Osteoblast (primary cell): ENCODE measurements around the gene C1RL. TPM values are rescaled to one million over a fixed set of nuclear protein-coding genes. Genes with fewer than 3 reads are reported as not detected.
A peak's percentile ranks its signal among the peaks of the same experiment; 100 is the strongest.

Source experiments
- DNase-seq: peaks from one replicate; pipeline ENCODE4 v3.0.0; 2011; ENCODE audit warnings: low spot score, mixed read lengths; ENCODE audit not compliant: insufficient read length; ENCODE audit errors: missing footprints
- H2AFZ ChIP-seq: 2 replicates; pipeline ENCODE4 v1.6.0; 2011; ENCODE audit warnings: mild to moderate bottlenecking, low read length
- H3K27ac ChIP-seq: 2 replicates; pipeline ENCODE4 v1.5.1; 2011; ENCODE audit warnings: mild to moderate bottlenecking, low read depth, low read length, moderate library complexity
- H3K27me3 ChIP-seq: 2 replicates; pipeline ENCODE4 v1.6.0; 2012; ENCODE audit warnings: mild to moderate bottlenecking, control low read depth, inconsistent platforms, low read length, moderate library complexity; ENCODE audit not compliant: insufficient read depth
- H3K36me3 ChIP-seq: 2 replicates; pipeline ENCODE4 v1.5.1; 2011; ENCODE audit warnings: mild to moderate bottlenecking, low read length, control low read depth, moderate library complexity; ENCODE audit not compliant: insufficient read depth
- H3K4me1 ChIP-seq: 2 replicates; pipeline ENCODE4 v1.5.1; 2011; ENCODE audit warnings: mild to moderate bottlenecking, low read length, control low read depth, moderate library complexity; ENCODE audit not compliant: insufficient read depth
- H3K4me2 ChIP-seq: 2 replicates; pipeline ENCODE4 v1.6.0; 2011; ENCODE audit warnings: mild to moderate bottlenecking, low read length; ENCODE audit not compliant: insufficient read depth
- H3K4me3 ChIP-seq: fragments of 200-600 bp; sonication (generic); 3 replicates; pipeline ENCODE4 v1.5.1; 2012; ENCODE audit warnings: mild to moderate bottlenecking, low read length, inconsistent platforms; ENCODE audit not compliant: insufficient read depth
- H3K79me2 ChIP-seq: 2 replicates; pipeline ENCODE4 v1.6.0; 2012; ENCODE audit warnings: mild to moderate bottlenecking, low read length, control low read depth, inconsistent platforms; ENCODE audit not compliant: insufficient read depth
- H3K9me3 ChIP-seq: 2 replicates; pipeline ENCODE4 v1.5.1; 2011; ENCODE audit warnings: low read depth, low read length, control low read depth
- H4K20me1 ChIP-seq: 2 replicates; pipeline ENCODE4 v1.6.0; 2012; ENCODE audit warnings: mild to moderate bottlenecking, low read length, control low read depth; ENCODE audit not compliant: insufficient read depth
- total RNA-seq: library from RNA; depleted of rRNA; stranded (reverse); fragments of >200 nt; gene quantifications from 2 replicates; pipeline ENCODE4 v1.2.3, GENCODE V29; 2012
- TF ChIP-seq, protein P1 (sequence below): IDR thresholded peaks from 2 replicates; pipeline ENCODE4 v1.5.1; 2011; ENCODE audit warnings: mild to moderate bottlenecking, low read depth, low read length, moderate library complexity; ENCODE audit errors: extremely low read depth

C1RL gene
- total RNA-seq, 1 donor: 63.7 TPM

DNA sequence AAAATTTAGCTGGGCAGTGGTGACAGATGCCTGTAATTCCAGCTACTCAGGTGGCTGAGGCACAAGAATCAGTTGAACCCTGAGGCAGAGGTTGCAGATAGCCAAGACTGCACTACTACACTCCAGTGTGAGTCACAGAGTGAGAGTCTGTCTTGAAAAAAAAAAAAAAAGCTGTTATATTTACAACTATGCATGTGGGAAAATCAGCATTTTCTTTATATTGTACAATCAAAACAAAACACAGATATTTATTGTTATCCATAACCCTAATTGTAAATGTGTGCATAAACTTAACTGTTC lies 29.2 kb downstream of the C1RL start:
- peak overlapping the region; percentile 61 for H3K27ac ChIP-seq
- H3K79me2 ChIP-seq: no peaks in the 10 kb centered on the region
- peaks cover 29% of the 10 kb centered on the region for H3K4me1 ChIP-seq
- H3K4me3 ChIP-seq: no peak overlapping the region
- H2AFZ ChIP-seq: no peak overlapping the region
- no peaks in the 10 kb centered on the region for H3K27me3 ChIP-seq
- peaks cover 31% of the 10 kb centered on the region for H3K36me3 ChIP-seq
- H3K9me3 ChIP-seq: no peaks in the 10 kb centered on the region
- DNase-seq: no peak
- peak overlapping the region; percentile 59 for H3K4me2 ChIP-seq
- no peaks in the 10 kb centered on the region for H4K20me1 ChIP-seq
- TF ChIP-seq, protein P1, sequence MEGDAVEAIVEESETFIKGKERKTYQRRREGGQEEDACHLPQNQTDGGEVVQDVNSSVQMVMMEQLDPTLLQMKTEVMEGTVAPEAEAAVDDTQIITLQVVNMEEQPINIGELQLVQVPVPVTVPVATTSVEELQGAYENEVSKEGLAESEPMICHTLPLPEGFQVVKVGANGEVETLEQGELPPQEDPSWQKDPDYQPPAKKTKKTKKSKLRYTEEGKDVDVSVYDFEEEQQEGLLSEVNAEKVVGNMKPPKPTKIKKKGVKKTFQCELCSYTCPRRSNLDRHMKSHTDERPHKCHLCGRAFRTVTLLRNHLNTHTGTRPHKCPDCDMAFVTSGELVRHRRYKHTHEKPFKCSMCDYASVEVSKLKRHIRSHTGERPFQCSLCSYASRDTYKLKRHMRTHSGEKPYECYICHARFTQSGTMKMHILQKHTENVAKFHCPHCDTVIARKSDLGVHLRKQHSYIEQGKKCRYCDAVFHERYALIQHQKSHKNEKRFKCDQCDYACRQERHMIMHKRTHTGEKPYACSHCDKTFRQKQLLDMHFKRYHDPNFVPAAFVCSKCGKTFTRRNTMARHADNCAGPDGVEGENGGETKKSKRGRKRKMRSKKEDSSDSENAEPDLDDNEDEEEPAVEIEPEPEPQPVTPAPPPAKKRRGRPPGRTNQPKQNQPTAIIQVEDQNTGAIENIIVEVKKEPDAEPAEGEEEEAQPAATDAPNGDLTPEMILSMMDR: no peak

DNA sequence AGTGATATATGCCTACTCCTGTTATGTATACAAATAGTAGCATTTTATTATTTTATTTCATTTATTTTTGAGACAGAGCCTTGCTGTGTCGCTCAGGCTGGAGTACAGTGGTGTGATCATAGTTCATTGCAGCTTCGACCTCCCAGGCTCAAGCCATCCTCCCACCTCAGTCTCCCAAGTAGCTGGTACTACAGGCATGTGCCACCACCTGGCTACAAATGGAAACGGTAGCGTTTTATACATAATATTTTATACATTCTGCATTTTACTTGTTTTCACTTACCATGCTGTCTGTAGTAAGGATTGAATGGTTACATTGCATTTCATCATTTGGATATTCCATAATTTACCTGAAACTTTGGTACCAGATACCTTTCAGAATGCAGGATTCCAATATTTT lies 30.9 kb downstream of the C1RL start:
- H3K4me2 ChIP-seq: no peak overlapping the region
- TF ChIP-seq, protein P1: no peak

DNA sequence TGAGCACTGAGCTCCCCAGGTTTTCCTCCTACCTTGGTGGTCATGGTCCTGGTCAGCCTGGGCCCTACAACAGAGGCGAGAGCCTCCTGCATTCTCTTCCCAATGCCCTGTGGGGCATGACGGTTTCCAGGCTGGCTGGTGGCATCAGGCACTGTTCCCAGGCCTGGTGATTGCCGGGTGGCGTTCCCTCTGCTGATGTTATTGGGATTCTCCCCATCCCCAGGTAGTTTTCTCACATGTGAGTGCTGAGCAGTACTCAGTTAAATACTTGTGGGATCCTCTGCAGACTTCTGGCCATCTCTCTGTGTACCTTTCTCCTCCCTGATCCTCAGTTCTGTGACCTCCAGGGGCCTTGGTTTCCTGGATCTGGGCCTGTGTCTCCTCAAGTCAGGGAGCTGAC lies 32.5 kb downstream of the C1RL start:
- no peak overlapping the region for H3K4me2 ChIP-seq
- H3K36me3 ChIP-seq: peaks cover 13% of the 10 kb centered on the region
- H3K9me3 ChIP-seq: no peaks in the 10 kb centered on the region
- peaks cover 29% of the 10 kb centered on the region for H3K4me1 ChIP-seq
- no peak overlapping the region for H3K4me3 ChIP-seq
- TF ChIP-seq, protein P1: no peak
- no peak overlapping the region for H3K27ac ChIP-seq
- no peaks in the 10 kb centered on the region for H3K79me2 ChIP-seq
- H3K27me3 ChIP-seq: no peaks in the 10 kb centered on the region
- peak; percentile 5 for DNase-seq
- H4K20me1 ChIP-seq: no peaks in the 10 kb centered on the region
- no peak overlapping the region for H2AFZ ChIP-seq

More for the DNA sequence above, 30.9 kb downstream of the C1RL start:
- H2AFZ ChIP-seq: no peak overlapping the region
- H3K36me3 ChIP-seq: peaks cover 25% of the 10 kb centered on the region
- no peak for DNase-seq
- H3K4me3 ChIP-seq: no peak overlapping the region
- H4K20me1 ChIP-seq: no peaks in the 10 kb centered on the region
- no peaks in the 10 kb centered on the region for H3K79me2 ChIP-seq
- no peaks in the 10 kb centered on the region for H3K9me3 ChIP-seq
- H3K27ac ChIP-seq: no peak overlapping the region
- H3K27me3 ChIP-seq: no peaks in the 10 kb centered on the region
- peaks cover 29% of the 10 kb centered on the region for H3K4me1 ChIP-seq

DNA sequence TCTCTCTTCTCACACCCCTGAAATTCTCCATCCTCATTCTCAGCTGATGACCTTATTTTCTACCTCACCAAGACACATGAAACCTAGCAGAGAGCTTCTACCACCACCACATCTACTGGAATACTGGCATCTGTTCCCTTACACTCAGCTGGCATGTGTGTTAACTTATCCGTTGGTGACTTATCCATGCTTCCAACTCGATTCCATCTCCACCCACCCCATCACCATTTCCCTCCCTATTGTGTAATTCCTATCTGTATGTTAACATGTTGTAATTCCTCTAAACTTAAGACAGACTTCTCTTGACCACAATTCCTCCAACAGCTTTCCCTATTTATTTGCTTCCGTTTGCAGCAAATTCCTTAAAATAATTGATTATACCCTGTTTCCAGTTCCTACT lies 33.1 kb downstream of the C1RL start:
- H2AFZ ChIP-seq: no peak overlapping the region
- no peak overlapping the region for H3K4me3 ChIP-seq
- no peak overlapping the region for H3K4me2 ChIP-seq
- H3K27me3 ChIP-seq: no peaks in the 10 kb centered on the region
- H3K79me2 ChIP-seq: no peaks in the 10 kb centered on the region
- peaks cover 8% of the 10 kb centered on the region for H3K36me3 ChIP-seq
- peaks cover 29% of the 10 kb centered on the region for H3K4me1 ChIP-seq
- TF ChIP-seq, protein P1: no peak
- no peaks in the 10 kb centered on the region for H3K9me3 ChIP-seq
- no peak overlapping the region for H3K27ac ChIP-seq
- H4K20me1 ChIP-seq: no peaks in the 10 kb centered on the region
- DNase-seq: peak; percentile 63
